HG03575 (cell line): Measurements from ENCODE around the gene SATB2.

Experiments used
- ATAC-seq: cut with Tn5 transposase; IDR thresholded peaks from one replicate; pipeline ENCODE4 v1.9.1; 2021; ENCODE audit not compliant: unreplicated experiment, insufficient number of reproducible peaks, low FRiP score; ENCODE audit errors: extremely low read depth

Gene SATB2

DNA sequence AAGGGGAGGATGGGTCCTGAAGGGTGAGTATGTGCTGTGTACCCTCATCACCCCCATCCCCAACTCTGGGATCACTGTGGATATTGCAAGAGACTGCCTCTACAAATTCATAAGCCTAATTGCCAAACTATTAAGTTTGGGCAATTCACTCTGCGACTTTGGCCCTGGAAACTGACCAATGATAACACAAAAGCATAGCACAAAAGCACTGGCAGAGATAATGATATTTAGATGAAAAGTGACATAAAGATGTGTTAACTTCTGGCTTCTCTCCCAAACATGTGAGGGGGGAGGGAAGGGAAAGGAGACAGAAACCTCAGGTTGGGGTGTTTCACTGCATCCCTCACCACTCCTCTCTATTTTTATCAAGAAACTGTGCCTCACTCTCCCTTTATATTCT is 150.3 kb downstream of the SATB2 start:
- ATAC-seq, result no peak

DNA sequence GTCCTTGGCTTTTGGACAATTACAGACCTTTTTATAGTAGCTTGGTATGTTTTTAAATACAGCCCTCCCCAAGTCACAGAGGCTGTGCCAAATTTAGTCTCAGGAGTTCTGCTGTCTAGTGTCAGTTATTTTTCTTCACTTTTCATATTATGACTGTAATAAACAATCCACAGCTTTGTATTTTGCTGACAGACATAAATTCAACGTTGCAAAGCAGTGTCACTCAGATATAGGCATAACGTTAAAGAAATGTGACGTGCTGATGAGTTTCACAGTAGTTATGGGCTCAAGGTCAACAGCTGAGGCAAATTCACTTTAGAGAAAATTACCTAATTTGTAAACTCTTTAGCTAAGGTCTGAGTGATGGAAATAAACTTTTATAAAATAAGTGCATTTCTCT is 151.6 kb downstream of the SATB2 start:
- no peak for ATAC-seq

DNA sequence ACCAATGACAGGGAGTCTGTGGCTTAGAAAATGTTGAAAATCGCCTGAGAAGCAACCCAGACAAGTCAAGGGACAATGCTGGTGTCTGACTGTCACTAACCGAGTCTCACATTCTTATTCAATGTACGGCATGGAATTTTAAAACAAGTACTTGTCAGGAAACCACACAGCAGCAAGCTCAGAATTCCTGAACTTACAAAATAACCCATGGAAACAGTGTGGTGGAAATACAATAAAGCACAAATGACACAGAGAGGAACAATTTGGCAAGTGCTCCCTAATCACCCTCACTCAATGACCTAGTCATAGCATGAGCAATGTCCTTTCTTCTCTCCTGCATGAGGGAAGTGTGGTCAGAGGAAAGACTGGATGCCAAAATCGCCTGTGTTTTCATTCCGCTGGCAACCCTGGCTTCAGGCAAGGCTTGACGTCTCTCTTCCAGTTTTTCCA is 154.0 kb downstream of the SATB2 start:
- ATAC-seq, result no peak

DNA sequence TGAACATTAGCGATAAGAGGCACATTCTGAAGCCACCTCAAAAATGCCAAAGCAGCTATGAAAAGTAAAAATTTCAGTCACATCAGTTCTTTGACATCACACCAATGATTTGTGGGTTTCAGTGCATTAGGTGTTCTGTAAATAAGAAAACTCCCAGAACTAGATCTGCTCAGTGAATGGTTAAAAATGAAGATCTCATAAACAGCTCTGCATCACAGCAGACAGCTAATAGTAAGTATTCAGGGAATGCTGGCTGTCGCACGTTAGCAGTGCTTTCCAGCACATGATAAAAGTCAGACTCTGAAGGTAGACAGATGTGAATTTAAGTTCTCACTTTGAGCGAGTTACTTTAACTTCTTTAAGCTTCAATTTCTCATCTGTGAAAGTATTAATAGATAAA is 154.9 kb downstream of the SATB2 start:
- ATAC-seq, result no peak

DNA sequence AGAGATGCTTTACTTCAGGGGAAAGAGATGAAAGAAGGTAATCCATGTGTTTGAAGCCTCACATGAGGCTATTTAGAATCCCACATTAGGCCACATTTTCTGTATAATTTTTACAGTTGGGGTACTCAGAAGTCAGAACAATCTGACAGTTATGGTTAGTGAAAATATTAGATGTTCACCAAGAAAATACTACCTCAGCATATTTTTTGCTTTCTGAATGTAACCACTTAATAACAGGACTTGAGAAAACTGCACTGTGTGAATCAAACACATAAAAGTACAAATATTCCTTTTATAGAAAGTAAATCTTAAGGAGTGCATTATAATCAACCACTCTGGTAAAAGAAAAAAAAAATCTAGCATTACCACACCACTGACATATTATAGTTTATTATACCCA is 169.3 kb downstream of the SATB2 start:
- no peak for ATAC-seq

DNA sequence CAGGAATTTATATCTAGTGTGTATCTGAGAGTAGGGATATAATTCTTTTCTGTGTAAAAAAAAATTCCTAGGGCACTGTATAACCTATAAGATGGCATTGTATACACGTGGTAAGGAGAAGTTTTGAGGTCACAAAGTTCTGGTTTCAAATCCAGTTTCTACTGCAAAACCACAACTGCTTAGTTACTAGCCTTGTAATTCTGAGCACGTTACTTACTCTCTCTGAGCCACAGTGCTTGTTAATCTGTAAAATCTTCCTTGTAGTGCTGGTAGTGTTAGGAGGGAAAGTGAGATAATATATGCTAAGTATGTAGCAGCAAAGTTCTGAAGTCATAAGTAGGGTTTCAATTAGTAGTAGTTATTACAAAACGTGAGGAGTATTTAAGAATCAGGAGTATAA is 175.4 kb downstream of the SATB2 start:
- ATAC-seq, result no peak

DNA sequence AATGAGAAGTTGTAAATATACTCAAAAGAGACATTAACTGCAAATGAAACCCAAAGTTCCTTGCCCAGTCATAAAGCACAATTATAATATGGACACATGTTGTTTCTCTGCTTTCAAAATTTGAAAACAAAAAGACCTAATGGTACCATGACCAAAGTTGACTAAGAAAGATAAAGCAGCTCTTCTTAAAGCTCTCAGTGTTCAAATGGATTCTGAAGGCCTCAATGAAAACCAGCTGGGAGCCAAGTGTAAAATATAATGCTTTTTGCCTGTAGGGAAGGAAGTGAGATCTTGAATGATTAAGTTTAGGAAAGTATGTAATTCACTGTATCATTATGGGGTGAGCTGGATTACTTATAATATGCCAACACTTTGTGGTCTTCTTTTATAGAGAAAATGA is 178.6 kb downstream of the SATB2 start:
- no peak for ATAC-seq

DNA sequence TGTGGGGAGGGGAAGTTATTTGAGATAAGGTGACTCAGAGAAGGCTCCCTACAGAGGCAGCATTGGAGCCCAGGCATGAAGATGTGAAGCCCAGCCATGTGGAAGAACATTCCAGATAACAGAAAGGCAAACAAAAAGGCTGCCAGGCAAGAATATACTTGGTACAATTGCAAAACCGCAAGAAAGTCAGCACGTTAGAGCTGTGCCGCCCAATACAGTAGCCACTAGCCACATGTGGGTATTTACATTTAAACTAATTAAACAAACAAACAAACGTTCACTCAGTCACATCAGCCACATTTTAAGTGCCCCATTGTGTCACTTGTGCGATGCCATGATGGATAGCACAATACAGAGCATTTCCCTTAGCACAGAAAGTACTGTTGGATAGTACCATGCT is 179.6 kb downstream of the SATB2 start:
- ATAC-seq, result no peak

DNA sequence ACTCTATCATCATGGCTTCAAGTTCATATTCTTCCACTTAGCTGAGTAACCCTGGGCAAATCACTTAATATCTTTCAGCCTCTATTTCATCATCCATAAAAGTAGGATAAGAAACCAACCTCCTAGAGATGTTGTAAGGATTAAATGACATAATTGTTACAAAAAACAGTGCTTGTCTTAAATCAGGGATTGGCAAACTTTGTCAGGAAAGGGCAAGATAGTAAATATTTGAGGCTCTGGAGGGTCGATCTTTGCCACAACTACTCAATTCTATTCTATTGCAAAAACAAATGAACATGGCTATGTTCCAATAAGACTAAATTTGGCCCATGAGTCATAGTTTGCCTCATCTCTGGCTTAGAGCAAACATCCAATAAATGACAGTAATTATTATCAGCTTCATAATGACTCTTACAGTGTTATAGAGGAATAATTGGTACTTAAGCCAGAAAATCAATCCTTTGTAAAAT is 184.7 kb downstream of the SATB2 start:
- no peak for ATAC-seq

DNA sequence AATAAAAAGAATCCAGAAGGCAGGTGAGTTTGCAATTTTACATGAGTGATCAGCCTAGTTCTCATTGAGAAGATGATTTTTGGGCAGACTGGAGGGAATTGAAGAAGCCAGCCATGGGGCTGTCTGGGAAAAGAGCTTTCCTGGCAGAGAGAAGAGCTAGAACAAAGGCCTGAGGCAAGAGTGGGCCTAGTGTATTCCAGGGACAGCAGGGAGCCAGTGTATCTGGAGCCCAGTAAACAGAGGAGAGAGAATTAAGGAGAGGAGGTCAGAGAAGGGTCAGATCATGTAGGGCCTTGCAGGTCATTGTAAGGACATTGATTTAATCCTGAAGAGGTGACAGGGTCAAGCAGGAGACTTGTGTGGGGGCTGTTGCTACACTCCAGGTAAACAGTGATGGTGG is 195.8 kb downstream of the SATB2 start:
- ATAC-seq, result no peak

DNA sequence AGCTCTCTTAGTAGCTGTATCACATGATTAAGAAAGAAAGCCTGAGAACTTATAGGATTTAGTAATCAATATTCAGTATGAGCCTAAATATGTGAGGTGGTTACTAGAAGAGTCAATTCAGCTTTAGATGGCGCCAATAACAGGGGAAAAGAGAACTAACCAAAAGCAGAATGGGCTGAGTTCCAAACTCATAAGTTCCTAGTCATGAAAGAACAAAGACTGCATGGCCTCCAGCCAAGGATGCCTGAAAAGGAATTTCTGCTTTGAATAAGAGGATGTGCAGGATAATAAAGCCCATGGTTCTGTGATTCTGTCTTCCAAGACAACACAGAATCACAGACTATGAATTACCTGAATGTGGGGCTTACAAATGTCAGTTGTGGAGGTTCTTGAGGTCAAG is 196.5 kb downstream of the SATB2 start:
- no peak for ATAC-seq

DNA sequence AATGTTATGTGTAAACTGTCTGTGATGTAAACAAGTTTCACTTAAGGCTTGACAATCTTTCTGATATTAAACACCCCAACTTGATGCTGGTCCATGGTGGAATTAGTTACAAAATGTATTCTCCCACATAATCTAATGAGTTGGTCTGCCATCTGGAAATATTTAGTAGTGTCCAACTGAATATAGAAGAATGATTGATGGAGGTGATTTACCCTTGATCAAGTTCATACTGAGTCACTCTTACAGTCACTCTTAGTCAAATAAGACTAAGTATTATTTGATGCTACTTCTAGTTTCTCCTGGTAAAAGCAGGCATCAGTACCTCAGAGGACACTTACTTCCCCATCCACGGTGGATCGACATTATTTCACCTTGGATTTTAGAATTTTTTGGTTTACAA is 198.1 kb downstream of the SATB2 start:
- ATAC-seq, result no peak

DNA sequence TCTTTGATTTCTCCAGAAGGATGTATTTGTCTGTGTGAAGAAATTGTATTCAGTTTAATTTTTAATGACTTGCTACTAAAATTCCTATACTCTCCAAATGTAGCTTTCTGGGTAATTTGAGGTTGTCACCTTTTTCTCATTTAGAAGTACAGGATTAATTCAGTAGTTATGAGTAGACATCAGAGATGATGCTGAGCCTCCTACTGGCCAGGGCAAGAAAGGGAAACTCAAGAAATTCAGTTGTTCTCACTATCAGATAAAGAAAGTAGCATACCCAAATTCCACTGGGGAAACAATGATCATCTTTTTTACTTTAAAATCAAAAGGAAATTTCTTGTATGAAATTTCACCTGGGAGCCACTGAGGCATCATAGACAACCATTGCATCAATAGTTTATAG is 199.4 kb downstream of the SATB2 start:
- no peak for ATAC-seq

DNA sequence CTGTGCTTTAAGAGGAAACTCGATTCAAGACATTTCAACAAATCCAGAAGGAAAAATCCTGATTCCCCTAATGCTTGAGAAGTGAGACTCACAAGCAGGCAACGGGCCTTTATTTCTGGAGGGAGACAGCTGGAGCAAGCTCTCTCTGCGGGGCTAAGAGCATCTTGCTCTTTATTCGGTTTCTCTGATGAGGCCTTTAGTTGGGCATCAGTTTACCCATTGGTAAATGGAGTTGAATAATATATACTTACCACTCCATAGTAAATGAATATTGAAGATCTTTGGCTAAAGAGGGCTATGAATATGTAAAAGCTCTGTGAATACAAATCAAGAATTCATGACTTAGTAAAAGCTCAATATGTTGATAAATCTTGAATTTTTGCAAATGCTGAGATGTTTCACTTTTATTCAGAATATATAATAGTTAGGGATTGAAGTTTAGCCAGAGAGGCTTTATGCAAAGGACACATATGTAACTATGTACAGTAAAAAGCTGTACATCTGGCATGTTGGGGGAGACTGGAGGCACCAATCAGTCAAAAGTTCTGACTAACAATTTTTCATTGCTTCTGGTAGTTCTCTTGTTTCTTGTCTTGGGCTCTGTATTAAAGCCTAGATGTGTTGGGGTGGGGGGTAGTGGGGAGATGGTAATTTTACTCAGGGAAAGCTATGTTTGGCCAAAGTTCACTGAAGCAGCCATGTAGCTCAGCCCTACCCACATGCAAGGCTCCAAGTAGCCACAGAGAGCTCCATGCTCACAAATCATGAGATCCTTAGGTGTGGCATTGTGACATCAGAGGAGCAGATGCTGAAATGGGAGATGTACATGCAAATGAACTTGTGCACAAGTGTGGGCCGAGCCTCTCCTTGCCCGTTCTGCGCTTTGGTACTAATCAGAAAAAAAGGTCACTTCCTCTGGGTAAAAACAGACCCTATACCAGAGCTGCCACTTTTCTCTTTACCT is 200.2 kb downstream of the SATB2 start:
- no peak for ATAC-seq

DNA sequence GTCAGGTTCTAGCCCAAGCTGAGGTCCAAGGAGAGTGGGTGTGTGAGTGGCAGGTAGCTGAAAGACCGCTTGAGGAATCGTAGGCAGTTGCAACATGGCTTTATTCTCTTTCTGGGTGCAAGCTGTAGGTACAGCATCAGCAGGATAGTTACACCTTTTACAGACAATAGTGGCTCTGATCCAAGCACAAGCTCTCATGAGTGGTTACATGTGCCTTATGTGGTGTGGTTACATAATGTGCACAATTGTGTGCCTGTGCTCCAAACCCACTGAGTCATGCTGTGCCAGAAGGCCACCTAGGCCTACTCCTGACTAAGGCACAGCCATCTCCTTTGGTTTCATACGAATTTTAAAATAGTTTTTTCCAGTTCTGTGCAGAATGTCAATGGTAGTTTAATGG is 227.6 kb downstream of the SATB2 start:
- no peak for ATAC-seq

DNA sequence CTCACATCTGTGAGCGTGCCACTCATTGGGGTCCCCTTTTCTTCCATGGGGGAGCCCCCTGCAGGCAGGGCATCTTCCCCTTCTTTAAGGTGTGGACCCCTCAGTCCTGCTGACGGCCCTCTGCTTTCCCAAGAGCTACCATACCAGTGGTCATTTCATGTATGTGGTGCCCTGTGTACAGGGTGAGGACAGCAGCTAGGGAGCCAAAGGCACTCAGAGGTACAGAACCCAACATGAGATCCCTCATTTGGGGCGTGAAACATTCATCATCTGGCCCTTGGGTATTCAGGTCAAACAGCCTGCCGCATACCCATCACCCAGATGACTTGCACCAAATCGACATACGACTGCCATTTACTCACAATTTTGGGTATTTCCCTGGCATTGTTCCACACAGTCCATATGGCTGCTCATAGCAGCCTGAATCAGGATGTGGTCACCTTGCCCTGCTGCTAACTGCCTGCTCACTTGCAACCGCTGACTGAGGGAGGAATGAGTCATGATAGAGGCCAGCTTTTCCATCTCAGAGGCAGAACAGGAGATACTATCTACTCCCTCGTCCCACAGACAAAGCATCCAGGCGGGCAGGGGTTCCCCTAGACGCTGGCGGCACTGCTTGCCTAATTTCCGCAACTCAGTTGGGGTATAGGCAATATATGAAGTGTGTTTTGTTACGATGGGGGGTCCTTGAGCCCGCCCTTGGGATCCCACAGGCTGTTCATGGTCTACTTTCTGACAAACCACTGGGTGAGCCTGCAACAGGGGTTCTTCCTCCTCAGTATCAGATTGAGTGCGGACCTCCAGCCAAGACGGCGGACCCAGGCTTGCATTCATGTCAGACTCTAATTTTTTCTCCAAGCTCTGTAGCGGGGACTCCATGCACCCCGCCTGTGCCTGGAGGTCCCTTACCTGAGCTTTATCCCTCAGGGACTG is 228.6 kb downstream of the SATB2 start:
- ATAC-seq, result peak; percentile 89

DNA sequence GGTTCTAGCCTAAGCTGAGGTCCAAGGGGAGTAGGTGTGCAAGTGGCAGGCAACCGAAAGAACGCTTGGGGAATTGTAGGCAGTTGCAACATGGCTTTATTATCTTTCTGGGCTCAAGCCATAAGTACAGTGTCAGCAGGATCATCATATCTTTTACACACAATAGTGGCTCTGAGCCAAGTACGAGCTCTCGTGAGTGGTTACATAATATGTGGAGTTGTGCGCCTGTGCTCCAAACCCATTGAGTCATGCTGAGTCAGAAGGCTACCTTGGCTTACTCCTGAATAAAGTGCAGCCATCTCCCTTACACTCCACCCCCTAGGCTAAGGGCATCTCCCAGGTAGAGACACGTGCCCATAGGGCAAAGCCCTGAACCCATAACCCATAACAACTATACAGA is 233.9 kb downstream of the SATB2 start:
- ATAC-seq, result no peak

DNA sequence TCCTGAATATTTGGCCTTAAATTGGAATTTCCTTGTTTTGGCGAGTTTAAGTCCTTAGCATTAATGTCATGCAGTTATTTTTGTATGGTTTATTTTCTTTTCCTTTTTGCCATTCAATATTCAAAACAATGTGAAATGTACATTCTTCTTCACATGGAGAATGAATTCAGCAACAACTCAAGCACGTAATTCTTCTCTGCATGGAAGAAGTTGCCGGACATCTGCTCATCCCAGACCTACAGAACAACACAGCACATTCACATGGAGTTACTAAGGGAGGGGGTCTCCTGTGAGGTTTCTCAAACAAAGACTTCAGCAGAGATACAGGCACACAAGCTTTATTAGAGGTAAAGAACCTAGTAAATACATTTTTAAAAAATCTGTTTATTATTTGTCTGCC is 236.8 kb downstream of the SATB2 start:
- ATAC-seq, result no peak

DNA sequence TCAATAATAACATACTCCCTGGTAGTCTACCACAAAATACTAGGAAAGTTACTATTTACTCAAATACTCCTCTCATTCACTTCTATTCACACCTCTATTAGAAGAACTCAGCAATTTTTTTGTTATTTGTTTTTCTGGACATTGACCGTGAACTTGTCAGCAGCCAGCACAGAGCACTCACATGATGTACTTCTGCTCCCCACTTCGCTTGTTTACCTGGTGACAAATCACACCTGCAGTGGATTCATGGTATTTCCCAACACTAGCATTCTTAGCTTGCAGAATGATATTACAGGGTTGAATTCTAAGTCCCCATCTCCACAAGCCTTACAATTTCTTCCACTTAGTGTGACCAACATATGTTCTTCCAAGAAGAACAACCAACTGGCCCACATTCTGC is 238.2 kb downstream of the SATB2 start:
- ATAC-seq, result no peak
